ENCODE measurements around the gene CDK8.
"Not testable (repeated sequence)": the region's sequence is repeated elsewhere in the genome, so short reads cannot be mapped to it uniquely, and the experiment has no call there.

The CDK8 gene

DNA sequence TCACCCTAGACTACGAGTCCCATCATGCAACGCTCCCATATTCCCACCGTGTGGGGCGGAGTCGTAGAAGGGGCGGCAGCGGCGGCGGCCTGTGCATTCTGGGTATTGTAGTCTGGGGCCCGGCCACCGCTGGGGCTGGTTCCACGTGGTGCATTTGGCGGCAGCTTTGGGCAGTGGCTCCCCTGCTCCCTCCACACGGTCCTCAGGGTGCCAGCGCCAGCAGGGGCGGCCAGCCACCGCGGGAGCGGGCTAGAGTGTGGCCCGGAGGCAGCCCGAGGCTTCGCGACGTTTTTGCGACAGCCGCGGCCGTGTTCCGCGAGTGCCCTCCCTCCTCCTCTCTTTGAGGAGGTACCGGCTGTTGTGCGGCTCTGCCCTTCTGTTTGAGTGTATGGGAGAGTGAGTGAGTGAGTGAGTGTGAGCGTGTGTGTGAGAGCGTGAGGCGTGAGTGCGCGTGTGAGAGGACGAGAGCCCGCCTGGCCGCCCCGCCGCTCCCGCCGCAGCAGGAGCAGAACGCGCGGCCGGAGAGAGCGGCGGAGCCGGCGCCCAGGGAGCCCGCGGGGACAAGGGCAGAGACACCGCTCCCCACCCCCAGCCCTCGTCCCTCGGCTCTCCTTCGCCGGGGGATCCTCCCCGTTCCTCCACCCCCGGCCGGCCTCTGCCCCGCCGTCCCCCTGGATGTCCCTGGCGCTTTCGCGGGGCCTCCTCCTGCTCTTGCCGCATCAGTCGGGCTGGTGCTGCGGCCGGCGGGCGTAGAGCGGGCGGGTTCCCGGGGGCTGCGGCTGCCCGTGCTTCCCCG is at the start of gene CDK8:
Gene CDK8 (plus strand): TSS at position 343 of the 796 bp plus-strand sequence. CDS start 513 bp downstream, outside the sequence.
- DNase-seq (ENCODE audit: low read depth in 2 of 2) = peak; percentile 87 to 88

DNA sequence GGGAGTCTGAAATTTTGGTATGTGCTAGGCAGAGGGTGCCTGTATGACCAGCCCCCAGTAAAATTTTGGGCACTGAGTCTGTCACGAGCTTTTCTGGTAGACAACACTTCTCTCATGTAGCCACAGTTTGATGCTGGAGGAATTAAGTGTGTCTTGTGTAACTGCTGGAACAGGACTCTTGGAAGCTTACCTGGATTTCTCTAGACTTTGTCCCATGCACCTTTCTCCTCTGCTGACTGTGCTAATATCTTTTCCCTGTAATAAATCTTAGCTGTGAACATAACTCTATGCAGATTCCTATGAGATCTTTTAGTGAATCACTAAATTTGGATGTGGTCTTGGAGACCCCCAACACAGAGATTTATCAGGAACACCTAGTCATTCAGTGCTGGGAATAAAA is 45.6 kb upstream of the CDK8 start:
- no peak for DNase-seq (ENCODE audit: low read depth in 2 of 2)

DNA sequence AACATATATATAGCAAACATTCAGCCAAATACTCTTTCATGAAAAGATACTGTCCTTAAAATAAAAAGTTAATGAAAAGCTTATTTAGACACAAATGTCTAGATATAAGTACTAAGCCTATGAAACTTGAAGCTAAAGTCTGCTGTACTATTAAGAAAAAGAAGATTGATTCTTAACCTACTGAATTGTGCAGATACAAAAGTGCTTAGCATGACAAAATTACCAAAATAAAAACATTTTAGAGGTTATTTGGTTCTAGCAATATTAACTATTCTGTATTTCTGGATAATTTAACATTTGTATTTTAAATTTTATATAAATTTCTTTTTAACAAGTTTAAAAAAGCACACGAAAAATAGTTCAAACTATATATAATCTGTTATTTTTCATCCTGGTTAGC is 40.6 kb upstream of the CDK8 start:
- DNase-seq (ENCODE audit: low read depth in 2 of 2) = no peak

DNA sequence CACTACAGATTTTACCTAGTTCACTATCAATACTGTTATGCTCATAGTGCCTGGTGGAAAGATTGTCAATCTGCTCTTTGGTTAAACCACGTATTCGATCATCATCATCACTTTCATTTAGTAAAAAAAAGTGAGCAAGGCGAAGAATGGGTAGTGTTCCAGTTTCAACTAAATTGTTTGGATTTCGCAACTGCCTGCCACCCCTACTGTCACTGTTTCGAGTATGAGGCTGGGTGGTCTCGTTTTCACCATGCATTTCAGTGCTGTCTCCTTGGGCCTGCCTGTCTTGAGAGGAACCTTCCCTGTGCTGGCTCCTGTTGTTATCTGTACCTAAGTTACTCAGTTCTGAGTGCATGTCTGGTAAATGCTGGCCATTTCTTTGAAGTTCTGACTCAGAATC is 39.9 kb upstream of the CDK8 start:
- DNase-seq (ENCODE audit: low read depth in 2 of 2) = no peak

DNA sequence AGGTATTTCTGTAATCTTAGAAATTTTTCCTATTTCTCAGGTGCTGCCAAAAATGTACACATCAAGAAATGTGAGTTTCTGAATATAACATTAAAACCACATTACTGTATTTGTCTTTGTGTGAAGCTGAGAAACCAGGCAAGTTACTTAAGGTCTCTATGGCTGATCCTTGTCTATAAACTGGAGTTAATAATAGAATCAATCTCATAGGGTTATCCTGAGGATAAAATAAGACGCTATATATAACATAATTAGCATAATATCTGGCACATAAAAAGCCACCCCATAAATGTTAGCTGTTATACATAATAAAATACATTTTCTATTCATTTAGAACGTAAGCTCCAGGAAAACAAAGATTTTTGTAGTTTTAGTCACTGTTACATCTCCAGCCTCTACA is 37.9 kb upstream of the CDK8 start:
- DNase-seq (ENCODE audit: low read depth in 2 of 2) = no peak

DNA sequence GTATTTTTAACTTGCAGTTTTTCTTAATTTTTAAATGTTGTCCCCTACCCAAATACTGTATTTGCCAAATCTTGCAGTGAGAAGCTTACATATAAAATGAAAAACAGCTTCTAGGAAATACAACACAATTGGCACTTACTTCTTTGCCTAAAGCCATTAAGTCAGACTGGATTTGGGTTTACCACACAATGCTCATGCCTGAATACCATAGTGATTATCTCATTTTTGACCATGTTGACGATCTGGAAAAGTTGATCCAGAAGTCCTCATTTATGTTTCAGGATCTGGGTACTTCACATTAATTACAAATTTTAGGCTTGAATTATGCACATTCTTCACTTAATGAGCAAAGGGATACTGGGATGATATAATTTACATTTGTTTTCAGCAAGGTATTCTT is 34.2 kb upstream of the CDK8 start:
- no peak for DNase-seq (ENCODE audit: low read depth in 2 of 2)

DNA sequence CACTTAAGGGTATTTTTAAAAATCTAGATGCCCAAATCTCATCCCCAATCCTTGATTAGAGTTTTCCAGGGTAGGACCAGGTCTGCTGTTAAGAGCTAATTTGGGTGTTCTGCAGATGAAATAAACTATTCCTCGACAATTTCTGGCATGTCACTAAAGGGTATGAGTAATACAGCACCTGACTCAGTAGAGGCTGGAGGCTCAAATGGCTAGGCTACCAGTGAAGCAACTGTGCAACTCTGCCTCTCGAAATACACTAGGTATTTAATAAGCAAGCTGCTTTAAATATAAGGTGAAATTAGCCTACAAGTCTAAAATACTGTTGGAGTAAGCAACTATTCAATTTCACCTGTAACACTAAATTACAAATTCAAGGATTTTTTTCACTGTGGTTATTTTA is 33.4 kb upstream of the CDK8 start:
- no peak for DNase-seq (ENCODE audit: low read depth in 2 of 2)

DNA sequence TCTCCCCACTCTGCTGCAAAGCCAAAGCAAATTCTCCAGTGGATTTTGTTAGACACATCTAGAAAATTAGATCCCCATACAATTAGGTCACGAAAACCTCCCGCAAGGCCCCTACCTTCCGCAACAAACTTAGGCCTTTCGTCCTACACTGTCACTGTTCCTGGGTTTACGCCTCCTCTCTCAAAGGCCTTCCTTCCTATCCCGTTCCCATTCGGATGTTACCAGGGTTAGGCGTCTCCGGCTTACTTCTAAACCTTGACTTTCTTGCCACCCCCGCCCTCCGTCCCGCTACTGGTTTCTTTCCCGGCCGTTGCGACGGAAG is 32.6 kb upstream of the CDK8 start:
- DNase-seq (ENCODE audit: low read depth in 2 of 2) = peak in 1 of 2 experiments; percentile 11

DNA sequence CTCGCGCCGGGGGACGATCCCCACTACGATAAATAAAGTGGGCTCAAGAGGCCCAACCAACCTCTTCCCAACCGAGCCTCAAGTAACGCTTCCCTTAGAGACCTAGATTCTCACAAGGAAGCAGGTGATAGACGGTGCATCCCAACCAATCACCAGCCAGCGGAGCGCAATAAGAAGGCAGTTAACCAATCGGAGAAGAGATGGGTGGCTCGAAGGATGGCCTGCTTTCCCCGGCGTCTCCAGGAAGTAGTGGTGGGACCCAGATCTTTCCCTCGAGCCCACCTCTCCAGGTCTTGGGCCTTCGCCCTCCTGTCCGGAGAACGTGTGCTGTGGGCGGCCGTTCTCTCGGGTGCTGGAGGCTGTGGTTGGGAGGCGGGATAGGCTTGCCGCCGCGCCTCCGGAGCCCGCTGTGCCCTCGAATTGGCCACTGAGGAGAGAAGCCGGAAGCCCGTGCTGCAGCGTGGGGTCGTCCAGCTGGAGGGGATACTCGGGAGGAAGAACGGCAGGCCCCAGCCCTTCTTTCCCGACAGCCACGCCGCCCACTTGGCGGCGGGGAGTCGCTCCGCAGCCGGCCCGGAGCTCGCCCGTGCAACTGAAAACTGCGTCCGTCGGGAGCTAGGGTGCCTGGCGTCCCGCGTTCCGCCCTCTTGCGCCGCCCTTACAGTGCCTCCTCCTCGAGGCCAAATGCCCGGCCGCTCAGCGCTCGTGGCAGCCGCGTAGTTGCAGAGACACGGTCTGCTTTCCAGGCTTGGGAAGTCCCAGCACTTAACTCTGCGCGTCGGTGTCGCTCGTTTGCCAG is 32.0 kb upstream of the CDK8 start, which contains the start of gene RNF6:
Gene RNF6 (minus strand): TSS at position 594 of the 799 bp plus-strand sequence. CDS start 2,665 bp downstream, outside the sequence.
- peak; percentile 97 to 98 for DNase-seq (ENCODE audit: low read depth in 2 of 2)

DNA sequence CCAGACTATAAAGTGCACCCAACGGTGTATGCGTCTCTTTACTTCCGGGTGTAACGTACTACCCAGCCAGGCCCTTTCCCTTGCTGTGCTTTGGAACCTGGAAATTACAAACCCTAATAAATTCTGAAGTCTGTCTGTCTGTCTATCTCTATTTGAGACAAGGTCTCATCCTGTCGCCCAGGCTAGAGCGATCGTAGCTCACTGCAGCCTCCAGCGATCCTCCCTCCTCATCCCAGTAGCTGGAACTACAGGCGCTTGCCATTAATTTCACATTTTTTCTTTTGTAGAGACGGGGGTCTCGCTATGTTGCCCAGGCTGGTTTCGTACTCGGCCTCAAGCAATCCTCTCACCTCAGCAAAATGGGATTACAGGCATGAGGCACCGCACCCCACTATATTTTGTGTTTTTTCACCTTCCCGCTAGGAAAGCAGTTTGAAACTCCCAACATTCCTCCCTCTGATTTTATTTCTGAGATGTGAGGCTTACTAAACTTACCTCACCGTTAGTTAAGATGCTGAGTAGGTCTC is 31.3 kb upstream of the CDK8 start:
- DNase-seq (ENCODE audit: low read depth in 2 of 2) = no peak

DNA sequence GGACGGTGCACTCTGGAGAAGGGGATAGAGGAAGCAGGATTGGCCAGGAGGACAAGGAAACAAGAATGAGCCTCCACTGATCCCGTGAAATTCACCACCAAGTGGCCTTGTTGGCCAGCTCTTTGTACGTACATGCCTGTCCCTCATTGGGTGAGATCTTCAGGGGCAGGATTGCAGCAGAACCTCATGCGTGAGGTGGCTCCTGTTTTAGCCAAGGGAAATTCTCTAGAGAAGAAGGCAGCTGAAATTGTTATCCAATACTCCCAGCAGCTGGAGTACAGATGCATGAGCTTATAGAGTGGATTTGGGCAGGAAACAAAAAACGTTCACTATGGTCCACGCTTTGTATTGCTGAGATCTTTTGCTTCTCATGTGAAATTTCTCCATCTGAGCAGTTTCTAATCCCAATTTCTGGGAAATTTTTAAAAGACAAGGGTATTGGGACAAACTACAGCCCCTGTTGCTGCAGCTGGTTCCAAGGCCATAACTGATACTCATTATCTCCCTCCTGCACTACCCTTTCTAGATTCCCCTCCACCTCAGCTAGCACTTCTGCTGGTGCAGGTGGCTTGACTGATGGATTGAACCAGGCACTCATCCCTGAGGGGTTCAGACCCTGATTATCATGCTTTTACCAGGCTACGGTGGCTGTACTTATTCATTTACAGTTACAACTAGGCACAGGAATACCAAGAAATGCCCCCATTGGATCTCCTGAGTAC is 27.9 kb upstream of the CDK8 start:
- DNase-seq (ENCODE audit: low read depth in 2 of 2) = no peak

DNA sequence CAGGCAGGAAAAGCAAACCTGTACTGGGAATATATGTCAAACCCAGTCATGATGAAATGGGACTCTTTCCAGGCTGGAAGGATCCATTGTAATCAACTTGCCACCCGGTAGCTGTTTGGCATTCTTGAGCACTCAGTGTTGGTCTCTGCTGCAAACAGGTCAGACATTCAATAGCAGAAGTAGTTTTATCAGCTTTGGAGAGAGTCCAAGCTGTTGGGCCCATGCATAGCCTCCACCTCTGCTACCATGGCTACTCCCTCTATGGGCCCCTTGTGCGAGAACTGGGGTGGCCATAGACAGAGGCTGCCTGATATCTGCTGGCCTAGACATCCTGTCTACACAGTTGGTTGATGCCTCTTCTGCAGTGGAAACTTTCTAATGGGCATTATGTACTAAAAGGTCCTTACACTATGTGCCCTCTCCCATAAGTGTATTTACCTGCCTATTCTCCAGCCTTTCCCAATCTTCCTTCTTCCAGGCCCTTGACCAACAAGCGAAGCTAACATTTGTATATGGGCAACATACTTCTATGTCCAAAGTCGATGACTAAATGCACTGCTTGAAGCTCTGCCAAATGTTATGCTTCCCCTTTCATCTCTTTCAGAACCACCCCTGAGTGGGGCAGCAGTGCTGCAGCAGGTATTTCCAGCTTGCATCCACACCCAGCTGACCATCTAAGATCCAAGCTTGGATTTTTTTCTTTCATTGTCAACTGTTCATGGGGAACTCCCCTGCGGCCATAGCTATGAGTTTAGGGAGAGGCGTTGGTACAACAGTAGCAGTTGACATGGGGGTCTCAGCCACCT is 26.6 kb upstream of the CDK8 start:
- DNase-seq (ENCODE audit: low read depth in 2 of 2) = no peak

DNA sequence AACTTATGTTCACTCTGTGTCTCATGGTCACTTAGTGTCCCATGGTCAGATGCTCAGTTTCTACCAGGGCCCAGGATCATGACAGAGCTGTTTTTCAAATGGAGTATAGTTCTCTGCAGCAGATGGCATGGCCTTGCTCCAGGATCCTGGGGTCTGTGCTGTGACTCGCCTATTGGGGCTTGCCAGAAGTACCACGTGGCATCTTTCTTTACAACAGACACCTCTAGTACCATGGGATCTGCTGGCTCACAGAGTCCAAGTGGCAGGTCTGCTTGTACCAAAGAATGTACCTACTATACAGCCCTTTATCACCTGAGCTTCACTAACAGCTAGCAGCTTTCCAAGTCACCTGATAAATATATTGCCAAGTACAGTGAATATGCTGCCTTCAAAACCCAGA is 25.8 kb upstream of the CDK8 start:
- no peak for DNase-seq (ENCODE audit: low read depth in 2 of 2)

DNA sequence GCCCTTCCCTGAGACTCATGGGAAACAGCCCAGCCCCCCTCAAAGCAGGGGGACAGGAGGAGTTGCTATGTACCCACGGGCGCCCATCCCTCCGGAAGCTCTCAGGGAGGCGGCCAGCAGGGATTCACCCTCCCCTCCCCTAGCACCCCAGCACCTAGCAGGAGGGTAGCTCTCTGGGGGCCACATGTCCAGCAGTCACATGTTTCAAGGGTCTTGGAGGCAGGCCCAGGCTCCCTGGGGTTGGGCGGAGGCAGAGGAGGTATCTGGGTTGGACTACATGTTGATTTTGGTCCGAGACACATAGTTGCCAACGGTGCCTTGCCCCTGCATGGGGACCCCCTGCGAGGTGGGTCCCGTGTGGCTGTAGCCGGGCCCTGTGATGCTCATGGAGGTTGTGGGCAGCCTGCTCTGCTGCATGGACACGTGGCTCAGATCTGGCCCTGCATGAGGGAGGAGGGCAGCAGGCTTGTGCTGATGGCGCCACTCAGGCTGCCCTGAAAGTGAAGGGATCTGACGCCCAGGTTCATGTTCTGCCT is 24.8 kb upstream of the CDK8 start:
- DNase-seq (ENCODE audit: low read depth in 2 of 2) = no peak

DNA sequence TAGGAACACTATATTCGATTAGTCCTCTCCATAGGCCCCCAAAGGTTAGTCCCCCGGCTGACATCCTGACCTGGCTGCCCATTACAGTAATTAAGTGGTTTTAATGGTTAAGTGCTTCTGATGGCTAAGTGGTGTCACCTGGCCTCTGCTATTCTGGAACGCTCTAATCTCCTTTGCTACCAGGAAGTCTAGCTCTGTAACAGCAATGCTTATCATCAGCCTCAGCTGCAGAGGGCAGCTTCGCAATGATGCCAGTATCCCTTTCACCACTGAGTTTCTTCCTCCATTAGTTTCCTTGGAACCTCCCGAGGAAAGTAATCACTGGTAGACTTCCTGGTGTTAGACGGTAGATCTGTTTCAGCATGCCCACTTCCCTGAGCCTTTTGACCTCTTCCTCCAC is 23.2 kb upstream of the CDK8 start:
- no peak for DNase-seq (ENCODE audit: low read depth in 2 of 2)

DNA sequence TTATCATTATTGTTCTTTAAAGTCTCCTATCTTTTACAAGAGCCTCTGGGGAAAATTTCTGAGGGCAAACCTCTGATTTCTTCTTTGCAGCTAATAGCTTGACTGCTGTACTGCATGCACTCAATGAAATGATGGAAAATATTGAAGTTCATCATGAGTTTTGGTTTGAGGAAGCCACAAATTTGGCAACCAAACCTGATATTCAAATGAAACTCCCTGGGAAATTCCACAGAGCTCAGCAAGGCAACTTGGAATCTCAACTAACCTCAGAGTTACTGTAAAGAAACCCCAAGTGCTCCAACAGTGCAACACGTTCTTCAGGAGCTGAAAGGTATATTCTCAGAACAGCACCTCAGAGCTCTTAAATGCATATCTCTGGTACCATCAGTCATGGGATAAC is 17.6 kb upstream of the CDK8 start:
- no peak for DNase-seq (ENCODE audit: low read depth in 2 of 2)

DNA sequence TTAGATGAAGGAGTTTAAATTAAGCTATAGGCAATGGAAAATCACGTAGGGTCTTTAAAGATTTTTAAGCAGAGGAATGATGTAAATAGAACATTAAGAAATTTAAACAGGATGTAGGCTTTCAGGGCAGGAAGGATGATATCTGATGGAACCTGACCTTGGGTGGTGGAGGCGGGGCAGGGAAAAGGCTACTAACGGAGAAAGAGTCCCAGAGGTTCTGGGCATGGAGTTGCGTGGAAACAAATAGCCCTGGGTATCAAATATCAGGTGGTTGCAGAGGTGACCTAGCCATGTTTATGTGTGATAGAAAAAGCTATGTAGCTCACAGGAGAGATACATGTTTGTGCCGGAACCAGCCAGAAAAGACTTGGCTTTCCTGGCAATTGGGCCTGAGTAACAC is 7.8 kb upstream of the CDK8 start:
- no peak for DNase-seq (ENCODE audit: low read depth in 2 of 2)

DNA sequence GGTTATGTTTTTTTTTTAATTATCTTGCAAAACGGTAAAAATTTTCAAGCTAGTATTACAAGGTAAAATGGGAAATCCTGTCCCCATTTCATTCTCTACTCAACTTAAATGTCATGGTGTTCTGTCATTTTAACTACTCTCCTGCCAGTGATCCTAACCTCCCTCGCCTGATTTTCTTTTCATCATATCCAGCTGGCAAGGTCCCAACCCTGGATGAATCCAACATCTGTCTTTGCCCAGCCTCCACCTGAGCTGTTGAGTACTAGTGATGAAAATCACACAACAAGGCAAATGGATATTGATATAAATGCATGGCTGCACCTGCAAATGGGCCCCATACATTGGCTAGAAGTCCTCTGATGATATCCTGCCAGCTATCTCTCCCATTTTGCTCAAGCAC is 6.9 kb upstream of the CDK8 start:
- no peak for DNase-seq (ENCODE audit: low read depth in 2 of 2)

DNA sequence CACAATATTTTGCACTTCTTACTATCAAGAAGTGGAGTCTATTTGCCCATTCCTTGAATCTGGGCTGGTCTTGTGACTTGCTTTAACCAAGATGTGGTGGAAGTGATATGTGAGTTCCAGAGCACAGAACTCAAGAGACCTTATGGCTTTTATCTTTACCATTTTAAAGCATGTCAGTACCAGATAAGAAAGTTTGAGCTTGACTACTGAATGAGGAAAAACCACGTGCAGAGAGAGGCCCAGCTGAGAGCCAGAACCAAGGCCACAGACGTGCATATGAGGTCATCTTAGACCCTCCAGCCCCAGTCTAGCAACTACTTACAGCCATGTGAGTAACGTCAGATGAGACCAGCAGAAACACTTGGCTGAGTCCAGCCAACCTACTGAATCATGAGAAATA is 6.3 kb upstream of the CDK8 start:
- DNase-seq (ENCODE audit: low read depth in 2 of 2) = no peak

DNA sequence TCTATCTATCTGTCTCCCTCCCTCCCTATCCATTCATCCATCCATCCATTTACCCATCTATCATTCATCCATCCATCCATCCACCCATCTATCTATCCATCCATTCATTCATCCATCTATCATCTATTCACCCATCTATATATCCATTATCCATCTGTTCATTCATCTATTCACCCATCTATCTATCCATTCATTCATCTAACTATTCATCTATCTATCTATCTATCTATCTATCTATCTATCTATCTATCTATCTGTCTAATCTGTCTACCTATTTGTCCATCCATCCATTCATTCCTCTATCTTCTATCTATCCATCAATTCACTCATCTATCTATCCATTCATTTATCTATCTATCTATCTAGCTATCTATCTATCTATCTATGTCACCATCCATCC is 4.4 kb upstream of the CDK8 start:
- DNase-seq (ENCODE audit: low read depth in 2 of 2) = no peak

DNA sequence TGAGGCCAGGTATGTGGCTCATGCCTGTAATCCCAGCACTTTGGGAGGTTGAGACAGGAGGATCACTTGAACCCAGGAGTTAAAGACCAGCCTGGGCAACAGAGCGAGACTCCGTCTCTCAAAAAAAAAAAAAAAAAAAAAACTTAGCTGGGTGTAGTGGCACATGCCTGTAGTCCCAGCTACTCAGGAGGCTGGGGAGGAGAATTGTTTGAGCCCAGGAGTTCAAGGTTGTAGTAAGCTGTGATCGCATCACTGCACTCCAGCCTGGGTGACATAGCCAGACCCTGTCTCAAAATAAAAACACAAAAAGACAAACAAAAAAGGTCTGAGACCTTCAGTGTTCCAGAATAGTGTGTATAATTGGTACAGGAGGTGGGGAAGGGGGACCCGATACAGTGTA is 1.9 kb upstream of the CDK8 start:
- not testable (repeated sequence) for DNase-seq (ENCODE audit: low read depth in 2 of 2)

All from fibroblast of skin of left biceps (primary cell).